Ectodermal cell (in vitro differentiated cells): Measurements from ENCODE around the gene CCL23.
"Not testable (repeated sequence)": the region's sequence is repeated elsewhere in the genome, so short reads cannot be mapped to it uniquely, and the experiment has no call there.

Source experiments
- H3K27ac ChIP-seq: 2 replicates; pipeline ENCODE4 v1.7.0; 2013; ENCODE audit warnings: mild to moderate bottlenecking, low read depth, low read length; ENCODE audit not compliant: insufficient read depth, poor library complexity, severe bottlenecking
- H3K27me3 ChIP-seq: 2 replicates; pipeline ENCODE4 v1.7.0; 2013; ENCODE audit warnings: mild to moderate bottlenecking, low read length; ENCODE audit not compliant: insufficient read depth, control insufficient read depth, poor library complexity, severe bottlenecking
- H3K36me3 ChIP-seq: one replicate; pipeline ENCODE4 v1.7.0; 2013; ENCODE audit warnings: low read length; ENCODE audit not compliant: control insufficient read depth, insufficient read depth
- H3K4me1 ChIP-seq: one replicate; pipeline ENCODE4 v1.7.0; 2013; ENCODE audit warnings: low read length; ENCODE audit not compliant: control insufficient read depth, insufficient read depth
- H3K4me3 ChIP-seq: 2 replicates; pipeline ENCODE4 v1.7.0; 2013; ENCODE audit warnings: low read depth, low read length, control low read depth; ENCODE audit not compliant: insufficient read depth
- H3K9me3 ChIP-seq: 2 replicates; pipeline ENCODE4 v1.7.0; 2013; ENCODE audit warnings: mild to moderate bottlenecking, low read length, moderate library complexity; ENCODE audit not compliant: control insufficient read depth
- WGBS, 2 experiments: methylation state at CpG; one replicate each; pipeline ENCODE4 v1.1.7; 2013; ENCODE audit warnings: missing lambda C conversion rate in 2 of 2; 5-methylcytosine and 5-hydroxymethylcytosine counted together

CCL23 gene

DNA sequence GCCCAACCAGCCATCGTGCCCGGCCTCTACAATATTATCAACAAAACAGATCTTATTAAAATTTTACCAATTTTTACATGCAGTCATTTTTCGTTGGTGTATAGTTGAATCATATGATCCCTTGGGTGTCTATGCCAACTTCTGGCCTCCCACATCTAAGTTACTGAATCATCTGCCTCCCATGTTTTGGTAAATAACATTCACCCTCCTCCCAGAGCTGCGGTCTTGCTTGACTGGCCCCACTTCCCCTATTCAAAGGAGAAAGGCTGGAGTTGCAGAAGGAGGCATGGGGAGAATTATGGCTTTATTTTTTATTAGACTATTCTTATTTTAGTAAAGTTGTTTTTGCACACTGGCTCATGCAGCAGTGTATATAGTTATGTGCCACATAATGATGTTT lies 18.5 kb upstream of the CCL23 start:
- H3K27me3 ChIP-seq, result no peaks in the 10 kb centered on the region
- WGBS, 2 experiments, result 93 to 97% methylated on average over 3 to 4 of the region's 4 CpGs
- H3K4me1 ChIP-seq, result no peaks in the 10 kb centered on the region
- H3K9me3 ChIP-seq, result no peaks in the 10 kb centered on the region
- H3K27ac ChIP-seq, result no peak overlapping the region
- H3K36me3 ChIP-seq, result no peaks in the 10 kb centered on the region
- H3K4me3 ChIP-seq, result no peak overlapping the region

- H3K4me3 ChIP-seq, result no peak overlapping the region
- peaks cover 7% of the 10 kb centered on the region for H3K4me1 ChIP-seq
- H3K36me3 ChIP-seq, result no peaks in the 10 kb centered on the region
- H3K27ac ChIP-seq, result no peak overlapping the region
- WGBS, 2 experiments, result 88 to 98% methylated on average over 2 to 3 of the region's 3 CpGs
- H3K27me3 ChIP-seq, result no peaks in the 10 kb centered on the region
- H3K9me3 ChIP-seq, result no peaks in the 10 kb centered on the region
Measured at GRCh38 chr17:36034127-36034526, 16.4 kb upstream of the CCL23 start.

DNA sequence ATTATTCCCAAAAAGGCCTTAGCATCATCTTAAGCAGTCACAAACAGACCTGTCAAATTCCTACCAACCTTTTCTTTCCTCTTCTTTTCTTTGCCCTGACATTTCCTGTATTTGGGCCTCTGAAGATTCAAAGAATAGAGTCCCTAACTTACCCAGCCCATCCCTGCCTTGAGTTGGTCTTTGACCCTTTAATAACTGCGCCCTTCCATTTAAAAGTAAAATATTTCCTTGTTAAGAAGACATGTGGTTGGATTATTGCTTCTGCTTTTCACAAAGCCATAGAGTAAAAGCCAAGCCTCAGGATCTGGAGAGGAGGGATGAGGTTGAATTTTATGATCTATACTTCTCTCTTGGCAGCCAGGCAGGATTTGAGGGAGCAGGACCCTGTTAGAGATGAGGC lies 13.2 kb upstream of the CCL23 start:
- WGBS, 2 experiments, result 100% methylated on average over 1 of the region's 1 CpG; no CpG with 5 or more reads in 1 of the 2 experiments
- H3K4me3 ChIP-seq, result no peak overlapping the region
- H3K27me3 ChIP-seq, result no peaks in the 10 kb centered on the region
- no peak overlapping the region for H3K27ac ChIP-seq
- no peaks in the 10 kb centered on the region for H3K36me3 ChIP-seq
- H3K9me3 ChIP-seq, result no peaks in the 10 kb centered on the region
- peaks cover 7% of the 10 kb centered on the region for H3K4me1 ChIP-seq

DNA sequence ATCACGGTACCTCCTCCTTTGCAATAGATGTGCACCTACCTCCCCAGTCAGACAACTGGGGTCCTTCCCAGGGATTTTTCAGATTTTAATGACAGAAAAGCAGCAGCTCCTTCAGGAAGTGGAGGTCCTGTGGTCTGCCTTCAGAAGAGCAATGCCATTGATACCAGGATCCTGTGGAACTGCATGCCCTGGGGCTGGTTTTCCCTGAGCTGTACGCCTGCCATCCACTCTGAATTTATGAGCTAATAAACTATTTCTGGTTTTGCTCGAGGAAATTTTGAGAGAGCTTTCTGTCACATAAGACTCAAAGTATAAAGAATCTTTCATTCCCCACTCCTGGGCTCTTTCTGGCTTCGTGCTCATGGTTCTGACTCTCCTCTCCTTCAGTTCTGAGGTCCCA lies 10.0 kb upstream of the CCL23 start:
- Histone ChIP-seq H3K36me3 (no peaks in the 10 kb centered on the region), H3K4me3 (no peak overlapping the region), H3K27ac (no peak overlapping the region), H3K9me3 (no peaks in the 10 kb centered on the region), H3K4me1 (peaks cover 7% of the 10 kb centered on the region), H3K27me3 (no peaks in the 10 kb centered on the region)
- WGBS, 2 experiments, result 76 to 85% methylated on average over 4 of the region's 4 CpGs

DNA sequence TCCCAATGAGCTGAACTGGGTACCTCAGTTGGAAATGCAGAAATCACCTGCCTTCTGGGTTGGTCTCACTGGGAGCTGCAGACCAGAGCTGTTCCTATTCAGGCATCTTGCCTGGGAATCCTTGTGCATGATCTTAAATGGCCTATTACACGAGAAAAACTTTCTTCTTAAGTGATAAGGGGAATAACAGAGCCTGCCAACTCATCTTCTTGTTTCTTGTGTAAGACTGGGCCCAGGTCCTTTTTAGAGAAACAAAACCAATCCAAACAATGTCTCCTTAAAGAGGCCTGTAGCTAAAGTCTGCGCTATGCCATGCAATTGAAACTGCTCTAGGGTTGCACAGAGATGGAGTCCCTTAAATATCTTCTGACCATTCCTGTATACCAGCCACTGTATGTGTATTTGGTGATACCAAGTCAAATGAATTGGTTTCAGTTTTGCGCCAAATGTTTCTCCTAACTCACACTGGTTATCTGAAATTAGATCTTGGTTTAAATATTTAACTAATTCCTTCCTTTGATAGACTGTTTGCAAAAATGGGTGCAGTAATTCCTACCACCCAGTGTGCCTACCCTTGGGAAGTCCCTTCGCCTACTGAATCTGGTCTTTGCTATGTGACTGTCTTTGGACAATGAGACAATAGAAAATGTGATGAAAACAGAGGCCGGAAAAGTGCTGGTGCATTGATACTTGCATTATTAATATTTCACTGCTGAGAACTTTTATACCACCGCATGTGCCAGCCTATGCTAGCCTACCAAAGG lies 6.5 kb upstream of the CCL23 start:
- Histone ChIP-seq H3K36me3 (no peaks in the 10 kb centered on the region), H3K27me3 (no peaks in the 10 kb centered on the region), H3K9me3 (no peaks in the 10 kb centered on the region), H3K27ac (no peak overlapping the region), H3K4me1 (no peaks in the 10 kb centered on the region), H3K4me3 (no peak overlapping the region)
- WGBS, 2 experiments, result 92 to 94% methylated on average over 5 to 6 of the region's 6 CpGs

DNA sequence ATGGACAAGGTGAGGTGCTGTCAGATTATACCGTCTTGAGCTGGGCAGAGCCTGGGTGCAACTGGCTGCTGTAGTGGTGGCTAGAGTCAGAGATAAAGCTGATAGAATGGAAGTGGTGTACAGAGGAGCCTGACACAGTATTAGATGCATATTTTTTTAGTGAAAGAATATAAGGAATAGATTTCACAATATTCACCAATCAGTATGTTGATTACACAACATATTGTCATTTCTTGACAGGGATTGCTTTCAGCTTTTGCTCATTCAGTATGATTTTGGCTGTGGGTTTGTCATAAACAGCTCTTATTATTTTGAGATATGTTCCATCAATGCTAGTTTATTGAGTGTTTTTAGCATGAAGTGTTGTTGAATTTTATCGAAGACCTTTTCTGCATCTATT lies 1.7 kb upstream of the CCL23 start:
- Histone ChIP-seq H3K4me3 (no peak overlapping the region), H3K9me3 (no peaks in the 10 kb centered on the region), H3K4me1 (no peaks in the 10 kb centered on the region), H3K27me3 (no peaks in the 10 kb centered on the region), H3K36me3 (no peaks in the 10 kb centered on the region), H3K27ac (no peak overlapping the region)
- WGBS, 2 experiments, result 89 to 94% methylated on average over 2 of the region's 2 CpGs

DNA sequence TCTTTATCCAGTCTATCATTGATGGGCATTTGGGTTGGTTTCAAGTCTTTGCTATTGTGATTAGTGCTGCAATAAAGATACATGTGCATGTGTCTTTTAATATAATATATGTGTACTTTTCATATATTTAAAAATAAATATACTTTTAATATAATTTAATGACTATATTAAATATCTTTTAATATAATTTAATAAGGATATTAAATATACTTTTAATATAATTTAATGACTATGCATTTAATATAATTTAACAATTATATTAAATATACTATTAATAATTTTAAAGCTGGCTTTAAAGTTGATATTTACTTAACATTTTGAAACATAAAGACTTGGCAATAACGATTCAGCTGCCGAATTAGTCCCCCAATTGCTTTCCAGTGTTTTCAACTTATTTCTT lies 1.2 kb downstream of the CCL23 start:
- H3K27me3 ChIP-seq, result no peaks in the 10 kb centered on the region
- no peak overlapping the region for H3K27ac ChIP-seq
- no peaks in the 10 kb centered on the region for H3K36me3 ChIP-seq
- no peak overlapping the region for H3K4me3 ChIP-seq
- H3K4me1 ChIP-seq, result no peaks in the 10 kb centered on the region
- H3K9me3 ChIP-seq, result no peaks in the 10 kb centered on the region
- WGBS, 2 experiments, result 100% methylated on average over 1 of the region's 2 CpGs; no CpG with 5 or more reads in 1 of the 2 experiments

DNA sequence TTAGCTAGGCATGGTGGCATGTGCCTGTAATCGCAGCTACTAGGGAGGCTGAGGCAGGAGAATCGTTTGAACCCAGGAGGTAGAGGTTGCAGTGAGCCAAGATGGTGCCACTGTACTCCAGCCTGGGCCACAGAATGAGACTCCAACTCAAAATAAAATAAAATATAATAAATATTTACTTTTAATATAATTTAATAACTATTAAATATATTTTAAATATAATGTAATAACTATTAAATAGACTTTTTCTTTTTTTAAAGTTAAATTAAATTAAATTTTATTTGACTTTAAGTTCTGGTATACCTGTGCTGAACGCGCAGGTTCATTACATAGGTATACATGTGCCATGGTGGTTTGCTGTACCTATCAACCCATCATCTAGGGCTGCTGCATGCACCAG lies 1.9 kb downstream of the CCL23 start:
- H3K27me3 ChIP-seq, H3K9me3 ChIP-seq, H3K36me3 ChIP-seq, H3K27ac ChIP-seq, H3K4me3 ChIP-seq, H3K4me1 ChIP-seq: not testable (repeated sequence)
- WGBS, 2 experiments, result 94% methylated on average over 4 of the region's 4 CpGs

DNA sequence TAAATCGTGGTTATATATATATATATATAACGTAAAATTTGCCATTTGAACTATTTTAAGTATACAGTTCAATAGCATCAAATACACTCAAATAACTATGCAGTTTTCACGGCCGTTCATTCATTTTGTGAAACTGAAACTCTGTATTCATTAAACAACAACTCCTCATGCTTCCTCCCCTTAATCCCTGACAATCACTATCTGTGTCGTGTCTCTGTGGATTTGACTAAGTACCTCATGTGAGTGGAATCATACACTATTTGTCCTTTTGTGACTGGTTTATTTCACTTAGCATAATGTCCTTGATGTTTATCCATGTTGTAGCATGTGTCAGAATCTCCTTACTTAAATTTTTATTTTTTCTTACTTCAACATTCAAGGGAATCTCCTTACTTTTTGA lies 2.8 kb downstream of the CCL23 start:
- H3K27ac ChIP-seq, result no peak overlapping the region
- WGBS, 2 experiments, result 93 to 97% methylated on average over 3 of the region's 5 CpGs

DNA sequence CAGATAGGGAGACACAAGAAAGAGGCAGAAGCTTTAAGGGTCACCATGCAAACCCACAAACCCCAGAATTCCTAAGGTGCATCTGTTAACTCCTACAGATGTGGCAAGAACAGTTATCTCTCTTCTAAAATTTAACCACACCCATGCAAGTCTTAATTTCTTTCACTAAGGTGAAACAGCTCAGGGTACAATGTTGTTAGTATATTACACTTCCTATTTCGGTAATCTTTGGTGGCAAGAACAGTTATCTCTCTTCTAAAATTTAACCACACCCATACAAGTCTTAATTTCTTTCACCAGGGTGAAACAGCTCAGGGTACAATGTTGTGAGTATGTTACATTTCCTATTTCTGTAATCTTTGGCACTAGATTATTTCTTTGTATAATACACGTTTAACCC lies 6.6 kb downstream of the CCL23 start:
- Histone ChIP-seq H3K36me3 (no peaks in the 10 kb centered on the region), H3K27ac (no peak overlapping the region), H3K4me3 (no peak overlapping the region), H3K27me3 (no peaks in the 10 kb centered on the region), H3K4me1 (no peaks in the 10 kb centered on the region), H3K9me3 (peaks cover 6% of the 10 kb centered on the region)
- WGBS, 2 experiments, result 93 to 94% methylated on average over 2 of the region's 2 CpGs

More for the DNA sequence above, 2.8 kb downstream of the CCL23 start:
- Histone ChIP-seq H3K4me1 (no peaks in the 10 kb centered on the region), H3K9me3 (no peaks in the 10 kb centered on the region), H3K4me3 (no peak overlapping the region), H3K27me3 (no peaks in the 10 kb centered on the region), H3K36me3 (no peaks in the 10 kb centered on the region)
